HG02763 (cell line): ENCODE data around the gene NAB1.

Experiments used
- ATAC-seq: cut with Tn5 transposase; IDR thresholded peaks from one replicate; pipeline ENCODE4 v1.9.1; 2021; ENCODE audit warnings: mild to moderate bottlenecking, moderate library complexity; ENCODE audit not compliant: unreplicated experiment

Gene NAB1

DNA sequence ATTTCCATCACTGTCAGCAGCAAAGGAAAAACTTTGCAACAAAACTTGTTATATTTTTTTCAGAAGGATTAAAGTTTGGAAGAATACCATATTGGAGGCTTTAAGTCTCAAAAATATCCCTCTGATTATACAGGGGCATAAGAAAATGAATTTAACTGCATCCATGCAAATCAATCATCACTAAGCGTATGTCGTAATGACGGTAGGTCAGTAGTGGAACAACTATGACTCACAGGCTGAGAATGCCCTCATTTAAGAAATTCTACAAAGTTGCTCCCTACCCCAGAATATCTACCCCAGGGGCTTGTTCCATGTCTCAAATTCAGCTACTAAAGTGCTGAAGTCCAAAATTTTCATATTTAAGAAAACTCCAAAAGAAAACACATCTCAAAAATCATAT is 12.5 kb upstream of the NAB1 start:
- no peak for ATAC-seq

DNA sequence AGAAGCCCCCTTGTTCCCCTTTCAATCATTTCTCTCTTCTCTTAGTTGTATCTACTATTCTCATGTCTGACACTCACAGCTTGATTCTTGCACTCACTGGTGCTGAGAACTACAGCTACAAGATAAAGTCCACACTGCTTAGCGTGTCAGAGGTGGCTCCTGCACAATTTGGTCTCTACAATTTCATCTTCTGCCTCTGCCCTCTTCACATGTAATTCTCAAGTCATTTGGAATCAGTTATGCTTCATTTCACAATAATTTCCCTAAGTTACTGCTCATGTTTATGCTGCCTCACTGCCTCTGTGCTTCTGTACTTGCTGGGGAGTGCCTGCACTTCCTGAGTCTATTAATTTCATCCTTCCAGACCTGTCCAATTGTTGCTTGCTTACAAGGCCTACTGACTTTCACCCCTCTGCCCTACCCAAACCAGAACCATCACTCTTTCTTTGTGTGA is 11.6 kb upstream of the NAB1 start:
- ATAC-seq: no peak

DNA sequence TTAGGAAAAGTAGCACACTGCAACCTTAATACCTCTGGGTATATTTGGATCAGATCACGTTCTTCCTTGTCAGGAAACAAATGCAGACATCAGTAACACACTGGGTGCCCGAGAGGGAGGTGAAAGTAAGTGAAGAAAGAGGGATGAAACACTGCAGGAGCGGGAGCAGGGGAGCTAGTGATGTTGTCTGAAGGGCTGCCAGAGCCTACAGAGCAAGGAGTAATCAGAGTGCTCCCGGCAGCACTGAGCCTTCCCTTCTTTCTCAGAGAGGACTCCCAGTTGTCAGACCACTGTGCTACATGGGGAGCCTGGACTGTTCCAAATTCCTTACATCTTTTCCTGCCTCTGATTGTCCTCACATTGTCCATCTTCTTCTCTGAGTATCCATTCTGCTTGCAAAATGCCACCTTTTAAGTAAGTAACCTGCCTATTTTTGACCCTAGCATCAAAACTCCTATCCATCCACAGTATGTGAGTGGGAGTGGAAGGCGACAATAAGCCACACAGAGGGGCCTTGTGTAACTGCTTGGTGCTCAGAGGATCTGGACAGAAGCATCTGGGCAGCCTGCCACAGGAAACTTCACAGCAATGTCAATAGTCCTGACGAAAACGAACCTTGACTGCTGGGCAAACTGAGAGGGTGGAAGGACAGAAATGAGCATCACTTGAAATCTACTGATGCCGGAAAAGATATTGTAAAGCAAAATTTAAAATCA is 10.8 kb upstream of the NAB1 start:
- no peak for ATAC-seq

- ATAC-seq: no peak
Observed at GRCh38 chr2:190640117-190640516, 8.8 kb upstream of the NAB1 start.

DNA sequence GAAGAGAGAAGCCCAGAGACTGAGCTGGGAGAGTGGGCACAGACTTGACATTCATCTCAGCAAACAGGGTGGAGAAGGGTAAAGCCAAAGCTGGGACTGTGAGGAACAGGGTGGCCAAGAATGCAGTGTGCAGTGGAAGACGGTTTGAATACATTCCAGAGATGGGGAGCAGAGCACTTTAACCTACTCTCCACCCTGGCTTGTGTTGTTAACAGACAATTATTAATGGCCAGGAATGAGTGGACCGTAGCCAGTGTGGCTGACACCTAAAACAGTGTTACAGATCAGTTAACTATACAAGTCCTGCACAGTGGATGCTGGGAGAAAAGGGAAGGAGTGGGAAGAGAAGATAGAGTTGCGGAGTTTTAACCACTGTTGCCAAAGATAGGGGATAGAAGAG is 7.4 kb upstream of the NAB1 start:
- ATAC-seq: no peak

- ATAC-seq: no peak
Observed at GRCh38 chr2:190646780-190647522, 1.9 kb upstream of the NAB1 start.

- peak; percentile 74 for ATAC-seq
Observed at GRCh38 chr2:190648289-190649034, 421 bp upstream of the NAB1 start.

GRCh38 chr2:190649798-190650390 is 1.0 kb downstream of the NAB1 start:
- no peak for ATAC-seq

DNA sequence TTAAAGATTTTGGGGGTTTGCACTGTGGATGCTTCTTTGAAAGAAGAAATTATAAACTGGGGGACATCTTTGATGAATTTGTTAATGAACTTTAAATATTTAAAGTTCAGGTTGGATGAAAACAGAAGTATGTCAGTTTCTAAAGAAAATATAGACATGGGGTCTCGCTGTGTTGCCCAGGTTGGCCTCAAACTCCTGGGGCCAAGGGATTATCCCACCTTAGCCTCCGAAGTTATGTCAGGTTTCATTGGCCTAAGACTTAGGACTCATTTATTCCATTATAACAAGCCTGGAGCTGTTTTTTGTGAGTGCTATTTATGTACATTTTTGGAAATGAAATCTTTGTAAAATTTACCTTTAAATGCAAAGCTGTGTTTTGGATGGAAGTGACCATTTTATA is 2.5 kb downstream of the NAB1 start:
- ATAC-seq: no peak

DNA sequence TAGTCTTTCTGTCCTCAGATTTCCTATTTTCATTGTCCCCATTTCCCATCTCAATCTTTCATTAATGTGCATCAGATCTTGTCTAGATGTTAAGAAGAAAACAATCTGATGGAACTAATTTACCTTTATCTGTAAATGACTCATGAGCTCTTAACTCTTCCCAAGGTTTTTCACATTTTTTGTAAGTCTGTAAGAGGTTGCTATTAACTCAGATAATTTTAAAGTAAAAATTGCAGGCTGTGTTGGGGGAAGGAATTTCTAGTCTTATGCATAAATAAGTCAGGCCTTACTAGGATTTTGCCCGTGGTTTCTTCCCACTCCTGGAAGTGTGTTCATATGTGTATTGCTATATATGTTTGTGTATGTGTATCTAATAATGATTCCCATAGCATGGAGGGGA is 4.3 kb downstream of the NAB1 start:
- no peak for ATAC-seq

DNA sequence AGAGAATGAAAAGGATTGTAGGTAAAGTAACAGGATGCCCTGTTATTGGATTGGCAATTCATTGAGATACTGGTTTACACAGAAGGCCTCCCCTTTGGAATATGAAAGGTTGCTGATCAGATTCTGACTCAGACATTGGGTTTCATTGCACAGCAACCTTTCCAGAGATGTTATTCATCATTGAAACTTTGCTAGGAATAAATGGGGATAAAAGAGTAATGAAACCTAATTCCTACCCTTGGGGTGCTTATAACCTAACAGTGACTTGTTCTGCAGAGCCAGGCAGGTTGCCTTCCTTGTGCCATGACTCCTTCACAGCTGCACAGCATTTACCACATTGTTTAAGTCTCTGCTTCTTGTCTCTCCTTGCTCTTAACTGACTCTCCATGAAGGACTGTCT is 5.0 kb downstream of the NAB1 start:
- no peak for ATAC-seq

DNA sequence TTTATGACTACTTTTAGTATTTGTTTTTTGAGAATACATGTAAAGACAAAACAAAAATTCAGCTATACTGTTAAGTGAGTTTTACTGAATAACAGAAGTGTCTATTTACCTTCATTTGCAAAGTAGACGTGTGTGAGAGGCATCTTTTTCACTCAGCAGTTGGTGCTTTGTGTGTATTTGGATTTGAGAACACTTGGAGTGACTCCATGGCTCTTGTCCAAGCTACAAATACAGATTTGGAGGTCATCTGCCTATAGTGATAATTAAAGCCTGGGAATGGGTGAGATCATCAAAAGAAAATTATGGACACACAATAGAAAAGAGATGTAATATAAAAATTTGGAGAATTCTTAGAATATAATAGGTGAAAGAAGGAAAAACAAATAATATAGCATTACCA is 6.2 kb downstream of the NAB1 start:
- ATAC-seq: no peak

DNA sequence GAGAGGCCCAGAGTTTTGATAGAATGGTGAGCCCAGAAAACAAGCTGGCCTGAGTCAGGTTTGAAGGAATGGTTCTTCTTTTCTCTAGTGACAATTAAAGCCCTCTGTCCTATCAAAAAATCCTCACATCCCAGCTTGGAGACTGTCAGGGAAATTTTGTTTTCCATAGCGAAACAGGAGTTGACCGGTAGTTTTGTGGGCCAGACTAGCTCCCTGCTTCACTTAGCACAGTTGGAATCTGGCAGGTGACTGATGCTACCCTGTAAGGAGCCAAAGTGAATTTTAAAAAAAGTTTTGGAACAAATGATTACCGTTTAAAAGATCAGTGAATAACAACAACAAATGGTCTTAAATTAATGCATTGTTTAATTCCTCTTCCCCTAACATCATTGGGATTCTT is 6.7 kb downstream of the NAB1 start:
- ATAC-seq: no peak

GRCh38 chr2:190656301-190656700 is 7.4 kb downstream of the NAB1 start:
- no peak for ATAC-seq

- no peak for ATAC-seq
Observed at GRCh38 chr2:190657474-190658255, 8.8 kb downstream of the NAB1 start.

DNA sequence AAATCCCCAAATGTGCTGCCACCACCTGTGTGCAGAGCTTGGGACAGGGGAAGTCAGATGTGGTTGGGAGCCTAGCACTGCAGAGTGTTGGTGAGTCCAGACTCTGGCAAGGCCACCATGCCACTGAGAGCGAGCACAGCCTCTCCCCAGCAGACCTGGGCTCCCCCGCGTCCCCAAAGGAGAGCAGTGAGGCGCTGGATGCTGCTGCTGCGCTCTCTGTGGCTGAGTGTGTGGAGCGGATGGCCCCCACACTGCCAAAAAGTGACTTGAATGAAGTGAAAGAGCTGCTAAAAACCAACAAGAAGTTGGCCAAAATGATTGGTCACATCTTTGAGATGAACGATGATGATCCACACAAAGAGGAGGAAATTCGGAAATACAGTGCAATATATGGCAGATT is 10.7 kb downstream of the NAB1 start:
- no peak for ATAC-seq

- no peak for ATAC-seq
Observed at GRCh38 chr2:190662754-190663153, 13.9 kb downstream of the NAB1 start.

DNA sequence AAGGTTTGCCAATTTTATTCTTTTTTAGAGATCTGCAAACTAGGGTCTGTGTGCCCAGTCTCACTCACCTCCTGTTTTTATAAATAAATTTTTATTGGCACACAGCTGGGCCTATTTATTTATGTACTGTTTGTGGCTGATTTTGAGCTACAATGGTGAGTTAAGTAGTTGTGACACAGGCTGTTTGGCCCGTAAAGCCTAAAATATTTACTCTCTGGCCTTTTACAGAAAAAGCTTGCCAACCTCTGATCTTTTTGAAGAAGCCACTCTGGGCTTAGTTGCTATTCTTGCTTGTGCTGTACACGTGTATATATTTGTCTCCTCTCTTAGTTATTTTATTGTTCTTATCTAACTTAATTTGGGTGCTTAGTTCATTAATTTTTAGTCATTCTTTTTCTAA is 14.5 kb downstream of the NAB1 start:
- no peak for ATAC-seq

GRCh38 chr2:190663839-190664238 is 15.0 kb downstream of the NAB1 start:
- no peak for ATAC-seq

DNA sequence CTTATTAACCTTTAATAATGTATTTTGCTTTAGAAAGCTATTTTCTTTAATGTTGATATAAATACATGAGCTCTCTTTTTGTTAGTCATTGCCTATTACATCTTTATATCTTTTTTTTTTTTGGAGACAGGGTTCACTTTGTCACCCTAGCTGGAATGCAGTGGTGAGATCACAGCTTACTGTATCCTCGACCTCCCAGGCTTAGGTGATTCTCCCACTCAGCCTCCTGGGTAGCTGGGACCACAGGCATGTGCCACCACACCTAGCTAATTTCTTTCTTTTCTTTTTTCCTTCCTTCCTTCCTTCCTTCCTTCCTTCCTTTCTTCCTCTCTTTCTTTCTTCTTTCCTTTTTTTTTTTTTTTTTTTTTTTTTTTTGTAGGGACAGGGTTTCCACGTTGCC is 15.4 kb downstream of the NAB1 start:
- no peak for ATAC-seq

GRCh38 chr2:190666895-190667294 is 18.0 kb downstream of the NAB1 start:
- ATAC-seq: no peak
